Measurements from ENCODE around the gene USP47.

GRCh38 chr11:11983427-11983826 lies 141.7 kb downstream of the USP47 start:
- TF ChIP-seq ELF4 (IDR thresholded peaks at IDR 0.05) (no peak), NFRKB (IDR thresholded peaks at IDR 0.05) (no peak), SUZ12 (IDR thresholded peaks at IDR 0.05) (no peak), FOXK2 (IDR thresholded peaks at IDR 0.05) (no peak), SP1 (IDR thresholded peaks at IDR 0.05) (no peak), ZNF384 (IDR thresholded peaks at IDR 0.05) (no peak), FOXM1 (IDR thresholded peaks at IDR 0.05; ENCODE audit: borderline replicate concordance) (no peak)
